ENCODE measurements around the gene KCNMA1.

The KCNMA1 gene

GRCh38 chr10:77310288-77310840 is 327.2 kb downstream of the KCNMA1 start:
- DNase-seq (ENCODE audit: low read depth): no peak
- H3K4me3 ChIP-seq (ENCODE audit: low read depth, low read length): no peak overlapping the region
- TF ChIP-seq POLR2A (IDR thresholded peaks at IDR 0.05; ENCODE audit: extremely low read depth, insufficient read length): no peak
- no peak for TF ChIP-seq MYC (IDR thresholded peaks at IDR 0.05; ENCODE audit: low read depth, low read length)
- no peak for TF ChIP-seq MAX (IDR thresholded peaks at IDR 0.05; ENCODE audit: low read depth, low read length)
- TF ChIP-seq, protein P1, sequence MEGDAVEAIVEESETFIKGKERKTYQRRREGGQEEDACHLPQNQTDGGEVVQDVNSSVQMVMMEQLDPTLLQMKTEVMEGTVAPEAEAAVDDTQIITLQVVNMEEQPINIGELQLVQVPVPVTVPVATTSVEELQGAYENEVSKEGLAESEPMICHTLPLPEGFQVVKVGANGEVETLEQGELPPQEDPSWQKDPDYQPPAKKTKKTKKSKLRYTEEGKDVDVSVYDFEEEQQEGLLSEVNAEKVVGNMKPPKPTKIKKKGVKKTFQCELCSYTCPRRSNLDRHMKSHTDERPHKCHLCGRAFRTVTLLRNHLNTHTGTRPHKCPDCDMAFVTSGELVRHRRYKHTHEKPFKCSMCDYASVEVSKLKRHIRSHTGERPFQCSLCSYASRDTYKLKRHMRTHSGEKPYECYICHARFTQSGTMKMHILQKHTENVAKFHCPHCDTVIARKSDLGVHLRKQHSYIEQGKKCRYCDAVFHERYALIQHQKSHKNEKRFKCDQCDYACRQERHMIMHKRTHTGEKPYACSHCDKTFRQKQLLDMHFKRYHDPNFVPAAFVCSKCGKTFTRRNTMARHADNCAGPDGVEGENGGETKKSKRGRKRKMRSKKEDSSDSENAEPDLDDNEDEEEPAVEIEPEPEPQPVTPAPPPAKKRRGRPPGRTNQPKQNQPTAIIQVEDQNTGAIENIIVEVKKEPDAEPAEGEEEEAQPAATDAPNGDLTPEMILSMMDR (IDR thresholded peaks at IDR 0.05; ENCODE audit: low read depth, low read length): no peak

GRCh38 chr10:77309509-77309908 is 328.1 kb downstream of the KCNMA1 start:
- no peak overlapping the region for H3K4me3 ChIP-seq (ENCODE audit: low read depth, low read length)
- no peak for DNase-seq (ENCODE audit: low read depth)
- TF ChIP-seq POLR2A (IDR thresholded peaks at IDR 0.05; ENCODE audit: extremely low read depth, insufficient read length): no peak
- TF ChIP-seq, protein P1 (IDR thresholded peaks at IDR 0.05; ENCODE audit: low read depth, low read length): no peak
- TF ChIP-seq MYC (IDR thresholded peaks at IDR 0.05; ENCODE audit: low read depth, low read length): no peak
- no peak for TF ChIP-seq MAX (IDR thresholded peaks at IDR 0.05; ENCODE audit: low read depth, low read length)

GRCh38 chr10:77309092-77309491 is 328.5 kb downstream of the KCNMA1 start:
- no peak for TF ChIP-seq MAX (IDR thresholded peaks at IDR 0.05; ENCODE audit: low read depth, low read length)
- TF ChIP-seq, protein P1 (IDR thresholded peaks at IDR 0.05; ENCODE audit: low read depth, low read length): no peak
- no peak for TF ChIP-seq MYC (IDR thresholded peaks at IDR 0.05; ENCODE audit: low read depth, low read length)
- no peak for TF ChIP-seq POLR2A (IDR thresholded peaks at IDR 0.05; ENCODE audit: extremely low read depth, insufficient read length)
- no peak overlapping the region for H3K4me3 ChIP-seq (ENCODE audit: low read depth, low read length)
- DNase-seq (ENCODE audit: low read depth): no peak

DNA sequence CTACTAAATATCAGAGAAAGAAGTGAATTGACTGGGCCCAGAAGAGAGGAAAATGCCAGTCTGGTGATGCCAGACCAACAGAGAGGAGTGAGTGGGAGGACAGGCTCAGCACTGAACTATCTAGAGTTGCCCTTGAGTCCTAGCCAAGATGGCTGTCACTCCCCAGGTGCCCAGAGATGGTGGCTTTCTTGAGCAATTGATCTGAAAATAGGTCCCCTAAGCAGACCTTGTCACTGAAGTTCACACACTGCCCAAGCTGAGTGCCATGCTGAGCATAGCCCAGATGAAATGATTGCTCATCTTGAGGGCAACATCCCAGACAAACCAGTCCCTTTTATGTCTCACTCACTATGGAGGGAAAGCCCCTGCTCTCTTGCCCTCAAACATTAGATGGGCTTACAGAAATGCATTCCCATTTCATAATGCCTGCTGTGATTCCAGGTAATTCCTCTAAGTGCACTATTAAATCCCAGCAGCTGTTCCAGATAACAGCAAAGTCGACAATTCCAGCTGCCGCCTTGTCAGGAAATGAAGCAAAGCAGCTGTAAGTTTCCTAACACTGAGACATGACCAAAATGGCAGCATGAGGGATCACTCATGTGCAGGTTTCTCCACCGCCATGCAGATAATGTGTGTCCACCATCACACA is 329.4 kb downstream of the KCNMA1 start:
- TF ChIP-seq, protein P1 (IDR thresholded peaks at IDR 0.05; ENCODE audit: low read depth, low read length): no peak
- DNase-seq (ENCODE audit: low read depth): no peak
- H3K4me3 ChIP-seq (ENCODE audit: low read depth, low read length): no peak overlapping the region

DNA sequence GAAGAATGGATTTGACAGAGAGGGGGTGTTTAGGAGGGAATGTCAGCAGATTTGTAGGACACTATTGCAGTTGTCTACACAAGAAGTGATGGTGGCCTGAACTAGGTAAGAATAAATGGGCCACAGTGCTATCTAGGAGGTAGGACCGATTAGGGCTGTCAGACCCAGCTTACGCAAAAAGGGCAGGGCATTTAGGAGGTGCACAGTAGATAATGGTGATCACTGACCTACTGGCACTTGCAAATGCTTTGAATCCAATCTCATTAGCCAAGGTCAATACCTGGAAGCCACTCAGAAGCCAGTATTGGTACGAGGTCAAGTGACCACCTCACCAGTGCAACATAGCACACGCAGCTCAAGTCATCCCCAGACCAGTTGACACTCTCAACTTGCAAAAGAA is 330.9 kb downstream of the KCNMA1 start:
- no peak for TF ChIP-seq MYC (IDR thresholded peaks at IDR 0.05; ENCODE audit: low read depth, low read length)
- TF ChIP-seq, protein P1 (IDR thresholded peaks at IDR 0.05; ENCODE audit: low read depth, low read length): no peak
- H3K4me3 ChIP-seq (ENCODE audit: low read depth, low read length): no peak overlapping the region
- DNase-seq (ENCODE audit: low read depth): no peak

Measured in NB4 (cell line).